ENCODE measurements around the gene RNLS.

DNA sequence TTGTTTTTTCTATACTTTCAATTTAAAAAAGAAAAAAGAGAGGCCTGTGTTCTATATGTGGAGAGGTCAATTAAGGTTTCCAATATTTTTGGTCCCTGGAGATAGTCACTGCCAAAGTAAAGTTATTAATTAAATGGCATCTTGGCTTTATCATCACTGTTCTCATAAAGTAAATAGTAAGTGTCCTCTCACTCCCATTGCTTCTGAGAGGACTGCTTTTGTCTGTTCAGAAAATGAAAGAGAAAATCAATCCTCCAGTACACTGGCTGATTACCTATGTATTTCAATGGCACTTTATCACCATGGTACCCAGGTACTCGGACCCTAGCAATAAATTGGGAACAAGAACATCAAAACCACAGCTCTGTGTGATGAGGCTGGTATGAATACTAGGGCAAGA, 94.0 kb downstream of the RNLS start:
- no peak for TF ChIP-seq TEAD1 (CRISPR knock-in tag; IDR thresholded peaks at IDR 0.05)
- TF ChIP-seq, protein P1, sequence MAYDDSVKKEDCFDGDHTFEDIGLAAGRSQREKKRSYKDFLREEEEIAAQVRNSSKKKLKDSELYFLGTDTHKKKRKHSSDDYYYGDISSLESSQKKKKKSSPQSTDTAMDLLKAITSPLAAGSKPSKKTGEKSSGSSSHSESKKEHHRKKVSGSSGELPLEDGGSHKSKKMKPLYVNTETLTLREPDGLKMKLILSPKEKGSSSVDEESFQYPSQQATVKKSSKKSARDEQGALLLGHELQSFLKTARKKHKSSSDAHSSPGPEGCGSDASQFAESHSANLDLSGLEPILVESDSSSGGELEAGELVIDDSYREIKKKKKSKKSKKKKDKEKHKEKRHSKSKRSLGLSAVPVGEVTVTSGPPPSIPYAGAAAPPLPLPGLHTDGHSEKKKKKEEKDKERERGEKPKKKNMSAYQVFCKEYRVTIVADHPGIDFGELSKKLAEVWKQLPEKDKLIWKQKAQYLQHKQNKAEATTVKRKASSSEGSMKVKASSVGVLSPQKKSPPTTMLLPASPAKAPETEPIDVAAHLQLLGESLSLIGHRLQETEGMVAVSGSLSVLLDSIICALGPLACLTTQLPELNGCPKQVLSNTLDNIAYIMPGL (CRISPR knock-in tag; IDR thresholded peaks at IDR 0.05) = no peak

All from WTC11 (cell line).